Measurements from ENCODE around the gene FDX2. TPM values are rescaled to one million over a fixed set of nuclear protein-coding genes. Genes with fewer than 3 reads are reported as not detected.
"Not testable (repeated sequence)": the region's sequence is repeated elsewhere in the genome, so short reads cannot be mapped to it uniquely, and the experiment has no call there.

FDX2 gene
- total RNA-seq, 2 donors from 2014 or later, result 20.9 to 29.9 TPM

DNA sequence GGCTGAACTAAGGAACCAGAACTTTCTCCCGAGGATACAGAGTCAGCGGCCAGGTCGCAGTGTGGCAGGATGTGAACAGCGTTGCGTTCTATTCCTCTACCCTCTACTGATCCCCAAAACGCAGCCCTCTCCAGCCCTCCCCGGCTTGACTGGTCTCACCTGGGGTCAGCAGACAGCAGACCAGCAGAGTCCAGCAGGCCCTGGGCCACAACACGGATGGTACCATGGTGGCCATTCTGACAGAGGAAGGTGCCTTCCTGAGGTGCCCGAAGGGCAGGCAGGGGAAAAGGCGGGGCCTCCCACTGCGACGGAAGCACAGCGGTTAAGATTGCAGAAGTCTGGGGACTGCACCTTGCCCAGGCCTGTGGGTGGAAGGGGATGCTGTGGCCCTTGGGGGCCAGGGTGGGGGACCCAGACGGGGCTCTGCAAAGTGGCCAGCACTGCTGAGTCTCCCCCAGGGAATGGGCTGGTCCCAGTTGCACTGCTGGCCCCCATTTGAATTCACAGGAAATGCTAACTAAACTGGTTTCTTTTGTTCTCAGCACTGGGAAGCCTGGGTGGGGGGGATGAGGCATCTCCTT is 23.7 kb upstream of the FDX2 start, which contains the start of gene ICAM3:
Gene ICAM3 (minus strand): TSS at position 245 of the 581 bp plus-strand sequence. CDS start 10 bp downstream, at position 235.
- no peak within 1 kb of the TSS for H3K27ac ChIP-seq

DNA sequence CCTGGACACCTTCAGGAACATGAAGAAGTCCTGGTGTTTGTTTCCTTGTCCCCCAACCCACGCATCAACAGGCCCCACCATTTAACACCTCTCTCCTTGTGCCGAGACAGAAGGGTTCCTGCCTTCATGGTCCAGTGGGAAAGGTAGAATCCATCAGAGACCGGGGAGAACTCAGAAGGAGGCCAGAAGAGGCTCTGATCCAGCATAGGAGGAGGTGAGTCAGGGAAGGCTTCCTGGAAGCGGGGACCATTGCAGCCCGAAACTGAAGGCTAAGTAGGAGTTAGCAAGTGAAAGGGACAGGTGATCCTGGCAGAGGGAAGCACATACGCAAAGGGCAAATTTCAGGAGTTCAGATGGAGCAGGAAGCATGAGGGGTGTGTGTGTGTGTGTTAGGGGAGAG is 23.1 kb upstream of the FDX2 start:
- no peak for DNase-seq (ENCODE audit: low spot score)
- Histone ChIP-seq H3K27ac (no peak overlapping the region), H3K36me3 (no peaks in the 10 kb centered on the region), H3K4me3 (no peak overlapping the region), H3K4me1 (replicated peaks) (peaks cover 2% of the 10 kb centered on the region), H3K9me3 (no peaks in the 10 kb centered on the region), H3K27me3 (replicated peaks; ENCODE audit: insufficient read depth) (no peaks in the 10 kb centered on the region)
- TF ChIP-seq POLR2A (IDR thresholded peaks at IDR 0.05) (no peak), POLR2AphosphoS5 (IDR thresholded peaks at IDR 0.05) (no peak)
- 82% methylated on average over 6 of the region's 6 CpGs for WGBS
- intact Hi-C loops (cut with DNase I), result no loop called here

More for the DNA sequence above, 23.7 kb upstream of the FDX2 start, which contains the start of gene ICAM3:
- no peak for TF ChIP-seq POLR2AphosphoS5 (IDR thresholded peaks at IDR 0.05)
- TF ChIP-seq POLR2A (IDR thresholded peaks at IDR 0.05), result no peak
- TF ChIP-seq, protein P1, sequence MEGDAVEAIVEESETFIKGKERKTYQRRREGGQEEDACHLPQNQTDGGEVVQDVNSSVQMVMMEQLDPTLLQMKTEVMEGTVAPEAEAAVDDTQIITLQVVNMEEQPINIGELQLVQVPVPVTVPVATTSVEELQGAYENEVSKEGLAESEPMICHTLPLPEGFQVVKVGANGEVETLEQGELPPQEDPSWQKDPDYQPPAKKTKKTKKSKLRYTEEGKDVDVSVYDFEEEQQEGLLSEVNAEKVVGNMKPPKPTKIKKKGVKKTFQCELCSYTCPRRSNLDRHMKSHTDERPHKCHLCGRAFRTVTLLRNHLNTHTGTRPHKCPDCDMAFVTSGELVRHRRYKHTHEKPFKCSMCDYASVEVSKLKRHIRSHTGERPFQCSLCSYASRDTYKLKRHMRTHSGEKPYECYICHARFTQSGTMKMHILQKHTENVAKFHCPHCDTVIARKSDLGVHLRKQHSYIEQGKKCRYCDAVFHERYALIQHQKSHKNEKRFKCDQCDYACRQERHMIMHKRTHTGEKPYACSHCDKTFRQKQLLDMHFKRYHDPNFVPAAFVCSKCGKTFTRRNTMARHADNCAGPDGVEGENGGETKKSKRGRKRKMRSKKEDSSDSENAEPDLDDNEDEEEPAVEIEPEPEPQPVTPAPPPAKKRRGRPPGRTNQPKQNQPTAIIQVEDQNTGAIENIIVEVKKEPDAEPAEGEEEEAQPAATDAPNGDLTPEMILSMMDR (IDR thresholded peaks at IDR 0.05), result no peak
- H3K36me3 ChIP-seq, result no peaks in the 10 kb centered on the region
- H3K4me1 ChIP-seq (replicated peaks), result peaks cover 2% of the 10 kb centered on the region
- intact Hi-C loops (cut with DNase I), result no loop called here
- DNase-seq (ENCODE audit: low spot score), result no peak
- WGBS, result 69% methylated on average over 14 of the region's 14 CpGs
- no peaks in the 10 kb centered on the region for H3K27me3 ChIP-seq (replicated peaks; ENCODE audit: insufficient read depth)
- no peaks in the 10 kb centered on the region for H3K9me3 ChIP-seq
- H3K4me3 ChIP-seq, result no peak within 1 kb of the TSS

DNA sequence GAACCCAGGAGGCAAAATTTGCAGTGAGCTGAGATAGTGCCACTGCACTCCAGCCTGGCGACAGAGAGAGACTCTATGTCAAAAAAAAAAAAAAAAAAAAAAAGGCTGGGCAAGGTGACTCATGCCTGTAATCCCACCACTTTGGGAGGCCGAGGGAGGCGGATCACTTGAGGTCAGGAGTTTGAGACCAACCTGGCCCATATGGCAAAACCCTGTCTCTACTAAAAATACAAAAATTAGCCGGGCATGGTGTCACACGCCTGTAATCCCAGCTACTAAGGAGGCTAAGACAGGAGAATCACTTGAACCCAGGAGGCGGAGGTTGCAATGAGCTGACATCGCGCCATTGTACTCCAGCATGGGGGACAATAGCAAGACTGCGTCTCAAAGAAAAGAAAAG is 20.9 kb upstream of the FDX2 start:
- 94% methylated on average over 9 of the region's 9 CpGs for WGBS
- DNase-seq (ENCODE audit: low spot score); intact Hi-C loops (cut with DNase I): not testable (repeated sequence)

DNA sequence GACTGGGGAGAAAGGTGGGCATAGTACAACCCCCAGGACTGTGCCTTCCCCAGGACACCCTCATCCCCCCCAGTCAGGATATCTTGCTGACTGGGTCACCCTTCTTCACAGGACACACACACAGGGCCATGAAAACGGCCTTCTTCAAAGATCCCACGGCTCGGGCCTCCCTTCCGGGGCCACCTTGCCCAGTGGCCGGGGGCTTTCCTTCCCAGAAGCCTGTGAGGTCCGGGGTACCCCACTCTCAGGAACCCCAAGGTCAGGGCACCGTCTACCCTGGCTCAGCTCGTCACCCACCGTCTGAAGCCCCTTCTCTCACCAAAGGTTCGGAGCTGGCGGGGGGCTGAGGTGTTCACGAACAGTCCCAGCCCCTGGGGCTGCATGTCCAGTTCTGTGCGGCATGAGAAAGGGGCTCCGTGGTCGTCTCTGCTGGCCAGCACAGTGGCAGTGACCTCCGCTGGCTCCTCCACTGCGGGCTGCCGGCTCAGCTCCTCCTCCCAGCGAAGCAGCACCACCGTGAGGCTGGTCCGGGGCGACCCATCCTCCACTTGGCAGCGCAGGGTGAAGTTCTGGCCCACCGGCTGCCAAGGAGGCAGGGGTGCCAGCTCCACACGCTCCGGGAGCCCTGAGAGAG is 19.7 kb upstream of the FDX2 start:
- DNase-seq (ENCODE audit: low spot score), result no peak
- Histone ChIP-seq H3K27me3 (replicated peaks; ENCODE audit: insufficient read depth) (no peaks in the 10 kb centered on the region), H3K4me1 (replicated peaks) (peaks cover 13% of the 10 kb centered on the region), H3K27ac (peak overlapping the region; percentile 87 to 92), H3K4me3 (peak overlapping the region in 1 of 2 donors; percentile 81), H3K9me3 (no peaks in the 10 kb centered on the region), H3K36me3 (no peaks in the 10 kb centered on the region)
- intact Hi-C loops (cut with DNase I), result no loop called here
- TF ChIP-seq POLR2AphosphoS5 (IDR thresholded peaks at IDR 0.05), result no peak
- TF ChIP-seq, protein P1 (IDR thresholded peaks at IDR 0.05), result no peak
- no peak for TF ChIP-seq POLR2A (IDR thresholded peaks at IDR 0.05)
- WGBS, result 65% methylated on average over 24 of the region's 26 CpGs

More for the DNA sequence above, 20.9 kb upstream of the FDX2 start:
- not testable (repeated sequence) for H3K36me3 ChIP-seq; H3K4me3 ChIP-seq; H3K27ac ChIP-seq; H3K9me3 ChIP-seq; H3K27me3 ChIP-seq (replicated peaks; ENCODE audit: insufficient read depth)
- peaks cover 13% of the 10 kb centered on the region for H3K4me1 ChIP-seq (replicated peaks)

DNA sequence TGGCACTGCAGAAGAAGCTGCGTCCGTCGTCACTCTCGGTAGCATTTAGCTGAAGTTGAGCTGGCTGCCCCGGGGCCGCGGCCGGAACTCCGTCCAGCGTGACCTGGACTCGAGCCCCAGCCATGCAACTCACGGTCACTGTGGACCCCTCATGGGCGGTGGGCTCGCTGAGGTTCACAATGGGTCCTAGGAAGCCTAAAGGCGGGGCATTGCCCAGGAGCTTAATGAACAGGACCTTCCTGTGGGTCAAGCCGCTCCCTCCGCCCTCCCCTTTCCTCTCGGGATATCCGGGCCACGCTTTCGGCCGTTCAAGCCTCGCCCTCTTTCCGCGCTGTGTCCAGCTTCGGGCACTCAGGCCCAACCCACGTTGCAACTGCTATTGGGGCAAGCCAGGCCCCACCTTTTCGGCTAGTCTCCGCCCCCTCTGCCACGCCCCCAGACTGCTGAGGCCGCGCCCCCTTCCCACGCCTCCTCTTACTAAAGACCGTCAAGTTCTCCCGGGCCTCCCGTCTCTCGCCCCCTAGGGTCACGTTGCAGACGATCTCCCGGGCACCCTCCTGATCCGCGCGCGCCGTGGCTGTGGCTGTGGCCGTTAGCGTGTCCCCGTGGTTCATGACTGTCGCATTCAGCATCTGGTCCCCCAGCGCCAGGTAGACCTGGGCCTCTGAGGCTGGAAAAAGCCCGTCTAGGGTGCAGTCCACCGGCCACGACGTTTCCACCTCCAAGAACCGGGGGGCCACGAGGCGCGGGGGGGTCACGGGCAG is 19.0 kb upstream of the FDX2 start:
- peak overlapping the region; percentile 87 to 92 for H3K27ac ChIP-seq
- WGBS, result 18% methylated on average over 54 of the region's 59 CpGs

More for the DNA sequence above, 19.0 kb upstream of the FDX2 start:
- Histone ChIP-seq H3K27me3 (replicated peaks; ENCODE audit: insufficient read depth) (no peaks in the 10 kb centered on the region), H3K4me3 (peak overlapping the region; percentile 73 to 81), H3K4me1 (replicated peaks) (peaks cover 13% of the 10 kb centered on the region), H3K36me3 (peaks cover 0 to under 1% of the 10 kb centered on the region in 2 donors), H3K9me3 (no peaks in the 10 kb centered on the region)
- DNase-seq (ENCODE audit: low spot score), result peak; percentile 94
- intact Hi-C loops (cut with DNase I), result no loop called here
- TF ChIP-seq, protein P1 (IDR thresholded peaks at IDR 0.05), result peak in 1 of 4 experiments; percentile 19
- TF ChIP-seq POLR2AphosphoS5 (IDR thresholded peaks at IDR 0.05) (peak; percentile 94), POLR2A (IDR thresholded peaks at IDR 0.05) (peak; percentile 55)

Data from prostate gland (tissue), 2 donors.